WTC11 (cell line): Measurements from ENCODE around the gene ZNF561. TPM values are rescaled to one million over a fixed set of nuclear protein-coding genes. Genes with fewer than 3 reads are reported as not detected.

Experiments used
- ATAC-seq: fragments of 200-7000 bp; cut with Tn5 transposase; 2 replicates; pipeline ENCODE4 v1.10.0; 2021; ENCODE audit warnings: mild to moderate bottlenecking, moderate library complexity
- CTCF ChIA-PET: fragments of 300-600 bp; sonication (Branson Sonifier 250); formaldehyde crosslinking; loops from one replicate; lab custom pipeline; 2021; ENCODE audit warnings: antibody characterized with exemption; lab: Charles Lee
- POLR2A ChIA-PET: fragments of 350-600 bp; sonication (Branson Sonifier 250); formaldehyde crosslinking; loops from one replicate; lab custom pipeline; 2021; ENCODE audit warnings: antibody characterized with exemption; lab: Charles Lee
- DNase-seq: peaks from one replicate; pipeline ENCODE4 v3.0.0; 2021; ENCODE audit warnings: low spot score
- H3K27ac Mint-ChIP-seq: 2 replicates; pipeline ENCODE4 v1.8.0; 2021; ENCODE audit warnings: mixed read lengths
- H3K27me3 Mint-ChIP-seq: 2 replicates; pipeline ENCODE4 v1.8.0; 2021; ENCODE audit warnings: low read depth, mild to moderate bottlenecking, moderate library complexity, mixed read lengths
- H3K36me3 Mint-ChIP-seq: 2 replicates; pipeline ENCODE4 v1.8.0; 2021; ENCODE audit warnings: mixed read lengths
- H3K4me1 Mint-ChIP-seq: 2 replicates; pipeline ENCODE4 v1.8.0; 2022; ENCODE audit warnings: mixed read lengths
- H3K4me3 Mint-ChIP-seq: 2 replicates; pipeline ENCODE4 v1.8.0; 2021; ENCODE audit warnings: mild to moderate bottlenecking, moderate library complexity, mixed read lengths
- H3K9me3 Mint-ChIP-seq: 2 replicates; pipeline ENCODE4 v1.8.0; 2021; ENCODE audit warnings: mixed read lengths
- ATF1 ChIP-seq: sonication (generic); formaldehyde crosslinking; IDR thresholded peaks from 2 replicates; pipeline ENCODE4 v1.8.1; 2023; ENCODE audit warnings: mild to moderate bottlenecking, moderate library complexity, missing genetic modification reagents
- ATF2 ChIP-seq: sonication (generic); formaldehyde crosslinking; IDR thresholded peaks from 2 replicates; pipeline ENCODE4 v1.8.1; 2022; ENCODE audit warnings: low read depth, missing genetic modification reagents, borderline replicate concordance
- CDX4 ChIP-seq: fragments of 250-450 bp; sonication (Bioruptor Pico); IDR thresholded peaks from 2 replicates; pipeline ENCODE4 v1.9.0; 2021; ENCODE audit warnings: moderate library complexity, mild to moderate bottlenecking, inconsistent platforms, borderline replicate concordance
- EMX1 ChIP-seq: fragments of 250-450 bp; sonication (Bioruptor Pico); IDR thresholded peaks from 2 replicates; pipeline ENCODE4 v1.8.0; 2021; ENCODE audit warnings: mild to moderate bottlenecking
- FOXP1 ChIP-seq: sonication (generic); formaldehyde crosslinking; IDR thresholded peaks from 2 replicates; pipeline ENCODE4 v1.8.0; 2022; ENCODE audit warnings: missing genetic modification reagents, mild to moderate bottlenecking, moderate library complexity, borderline replicate concordance
- JUN ChIP-seq: sonication (generic); formaldehyde crosslinking; IDR thresholded peaks from 2 replicates; pipeline ENCODE4 v1.8.0; 2023; ENCODE audit warnings: mild to moderate bottlenecking, missing genetic modification reagents
- KAT7 ChIP-seq: sonication (generic); formaldehyde crosslinking; IDR thresholded peaks from 2 replicates; pipeline ENCODE4 v1.8.1; 2023; ENCODE audit warnings: missing genetic modification reagents, mild to moderate bottlenecking, borderline replicate concordance
- MLX ChIP-seq: sonication (generic); formaldehyde crosslinking; IDR thresholded peaks from 2 replicates; pipeline ENCODE4 v1.8.1; 2023; ENCODE audit warnings: mild to moderate bottlenecking, missing genetic modification reagents, moderate library complexity
- NFE2L1 ChIP-seq: sonication (generic); formaldehyde crosslinking; IDR thresholded peaks from 2 replicates; pipeline ENCODE4 v1.8.1; 2023; ENCODE audit warnings: missing genetic modification reagents
- NFYB ChIP-seq: sonication (generic); formaldehyde crosslinking; conservative IDR thresholded peaks from 2 replicates; pipeline ENCODE4 v1.8.0; 2022; ENCODE audit warnings: low read depth, missing genetic modification reagents
- NR1H2 ChIP-seq: sonication (generic); formaldehyde crosslinking; IDR thresholded peaks from 2 replicates; pipeline ENCODE4 v1.9.0; 2021; ENCODE audit warnings: mild to moderate bottlenecking, moderate library complexity, missing genetic modification reagents
- NR3C1 ChIP-seq: sonication (generic); formaldehyde crosslinking; conservative IDR thresholded peaks from 2 replicates; pipeline ENCODE4 v1.8.1; 2023; ENCODE audit warnings: low read depth, mild to moderate bottlenecking, missing genetic modification reagents
- RELA ChIP-seq: sonication (generic); formaldehyde crosslinking; IDR thresholded peaks from 2 replicates; pipeline ENCODE4 v1.8.1; 2022; ENCODE audit warnings: missing genetic modification reagents, mild to moderate bottlenecking, borderline replicate concordance
- STAT6 ChIP-seq: sonication (generic); formaldehyde crosslinking; conservative IDR thresholded peaks from 2 replicates; pipeline ENCODE4 v1.8.1; 2023; ENCODE audit warnings: mild to moderate bottlenecking, low read depth, missing genetic modification reagents, moderate library complexity
- ZBTB21 ChIP-seq: sonication (generic); formaldehyde crosslinking; IDR thresholded peaks from 2 replicates; pipeline ENCODE4 v1.8.1; 2023; ENCODE audit warnings: mild to moderate bottlenecking, missing genetic modification reagents, borderline replicate concordance
- ZNF138 ChIP-seq: sonication (generic); formaldehyde crosslinking; conservative IDR thresholded peaks from 2 replicates; pipeline ENCODE4 v1.8.1; 2022; ENCODE audit warnings: mild to moderate bottlenecking, moderate library complexity, missing genetic modification reagents
- ZNF317 ChIP-seq: sonication (generic); formaldehyde crosslinking; IDR thresholded peaks from 2 replicates; pipeline ENCODE4 v1.8.1; 2023; ENCODE audit warnings: low read depth, mild to moderate bottlenecking, moderate library complexity, missing genetic modification reagents, borderline replicate concordance
- ZNF396 ChIP-seq: fragments of 250-450 bp; sonication (Bioruptor Pico); IDR thresholded peaks from 2 replicates; pipeline ENCODE4 v1.8.0; 2021; ENCODE audit warnings: mild to moderate bottlenecking, moderate library complexity, borderline replicate concordance
- ZNF425 ChIP-seq: fragments of 250-450 bp; sonication (Bioruptor Pico); conservative IDR thresholded peaks from 2 replicates; pipeline ENCODE4 v1.9.0; 2021; ENCODE audit warnings: mild to moderate bottlenecking
- ZSCAN18 ChIP-seq: fragments of 250-450 bp; sonication (Bioruptor Pico); IDR thresholded peaks from 2 replicates; pipeline ENCODE4 v2.1.2; 2022; ENCODE audit warnings: mild to moderate bottlenecking, moderate library complexity
- total RNA-seq: library from RNA; stranded (reverse); gene quantifications from 3 replicates; pipeline ENCODE4 v1.2.3, GENCODE V29; 2021
- TF ChIP-seq, protein P1 (sequence below): sonication (generic); formaldehyde crosslinking; IDR thresholded peaks from 2 replicates; pipeline ENCODE4 v1.8.0; 2022; ENCODE audit warnings: mild to moderate bottlenecking, missing genetic modification reagents
- TF ChIP-seq, protein P2 (sequence below): sonication (generic); formaldehyde crosslinking; IDR thresholded peaks from 2 replicates; pipeline ENCODE4 v1.8.0; 2023; ENCODE audit warnings: mild to moderate bottlenecking, missing genetic modification reagents

The ZNF561 gene
- total RNA-seq, 1 experiment from 2014 or later: 67.9 TPM

DNA sequence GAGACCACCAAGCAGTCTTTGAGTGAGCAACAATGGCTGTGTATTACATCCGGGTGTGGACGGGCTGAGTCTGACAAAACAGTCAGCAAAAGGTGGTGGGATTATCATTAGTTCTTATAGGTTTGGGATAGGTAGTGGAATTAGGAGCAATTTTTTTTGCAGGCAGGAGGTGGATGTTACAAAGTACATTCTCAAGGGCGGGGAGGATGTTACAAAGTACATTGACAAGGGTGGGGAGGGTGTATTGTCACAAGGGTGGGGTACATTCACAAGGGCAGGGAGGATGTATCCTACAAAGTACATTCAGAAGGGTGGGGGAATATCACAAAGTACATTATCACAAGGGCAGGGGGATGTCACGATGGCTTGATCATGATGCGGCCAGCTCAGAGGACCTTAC lies 15.0 kb upstream of the ZNF561 start:
- Mint-ChIP-seq H3K27me3 (no peaks in the 10 kb centered on the region), H3K27ac (no peak overlapping the region), H3K4me1 (no peaks in the 10 kb centered on the region)
- POLR2A ChIA-PET: no interaction called here
- no peak for TF ChIP-seq FOXP1
- no peak for TF ChIP-seq ZNF396
- no peak for TF ChIP-seq ZNF138 (CRISPR knock-in tag)
- no peak for TF ChIP-seq ZNF425 (CRISPR knock-in tag)
- TF ChIP-seq, protein P1, sequence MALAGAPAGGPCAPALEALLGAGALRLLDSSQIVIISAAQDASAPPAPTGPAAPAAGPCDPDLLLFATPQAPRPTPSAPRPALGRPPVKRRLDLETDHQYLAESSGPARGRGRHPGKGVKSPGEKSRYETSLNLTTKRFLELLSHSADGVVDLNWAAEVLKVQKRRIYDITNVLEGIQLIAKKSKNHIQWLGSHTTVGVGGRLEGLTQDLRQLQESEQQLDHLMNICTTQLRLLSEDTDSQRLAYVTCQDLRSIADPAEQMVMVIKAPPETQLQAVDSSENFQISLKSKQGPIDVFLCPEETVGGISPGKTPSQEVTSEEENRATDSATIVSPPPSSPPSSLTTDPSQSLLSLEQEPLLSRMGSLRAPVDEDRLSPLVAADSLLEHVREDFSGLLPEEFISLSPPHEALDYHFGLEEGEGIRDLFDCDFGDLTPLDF (CRISPR knock-in tag): no peak
- no peak for TF ChIP-seq MLX
- no peak for TF ChIP-seq RELA (CRISPR knock-in tag)
- no peak for TF ChIP-seq NFE2L1 (CRISPR knock-in tag)
- TF ChIP-seq CDX4 (CRISPR knock-in tag): no peak
- no peak for TF ChIP-seq NFYB (CRISPR knock-in tag)
- no peak for TF ChIP-seq ATF2 (CRISPR knock-in tag)
- no peak for TF ChIP-seq ZBTB21 (CRISPR knock-in tag)
- TF ChIP-seq NR1H2: no peak
- no peak for TF ChIP-seq ATF1 (CRISPR knock-in tag)
- no peak for TF ChIP-seq NR3C1 (CRISPR knock-in tag)
- TF ChIP-seq, all 79 proteins: peak for 0
- Mint-ChIP-seq H3K9me3 (peaks cover 10% of the 10 kb centered on the region), H3K4me3 (no peak overlapping the region), H3K36me3 (peaks cover 22% of the 10 kb centered on the region)
- ATAC-seq: no peak
- CTCF ChIA-PET: no interaction called here
- no peak for DNase-seq

- ChIA-PET POLR2A (no interaction called here), CTCF (interaction anchor here (1.0 to 1.1 kb wide), 2 partner anchors 141 to 207 kb away, joined by 3 to 4 read pairs; partner anchors contain the start of genes PIN1 and ZNF846)
- Mint-ChIP-seq H3K27ac (peak overlapping the region; percentile 44; the same call in 1 of the 2 replicates), H3K9me3 (no peaks in the 10 kb centered on the region), H3K36me3 (peaks cover 15% of the 10 kb centered on the region), H3K4me3 (no peak overlapping the region), H3K27me3 (no peaks in the 10 kb centered on the region), H3K4me1 (peaks cover 22% of the 10 kb centered on the region)
- ATAC-seq: no peak
- no peak for DNase-seq
- TF ChIP-seq ZNF317 (CRISPR knock-in tag): no peak
- no peak for TF ChIP-seq STAT6 (CRISPR knock-in tag)
- no peak for TF ChIP-seq KAT7 (CRISPR knock-in tag)
- no peak for TF ChIP-seq EMX1 (CRISPR knock-in tag)
- TF ChIP-seq JUN (CRISPR knock-in tag): no peak
- TF ChIP-seq, protein P2, sequence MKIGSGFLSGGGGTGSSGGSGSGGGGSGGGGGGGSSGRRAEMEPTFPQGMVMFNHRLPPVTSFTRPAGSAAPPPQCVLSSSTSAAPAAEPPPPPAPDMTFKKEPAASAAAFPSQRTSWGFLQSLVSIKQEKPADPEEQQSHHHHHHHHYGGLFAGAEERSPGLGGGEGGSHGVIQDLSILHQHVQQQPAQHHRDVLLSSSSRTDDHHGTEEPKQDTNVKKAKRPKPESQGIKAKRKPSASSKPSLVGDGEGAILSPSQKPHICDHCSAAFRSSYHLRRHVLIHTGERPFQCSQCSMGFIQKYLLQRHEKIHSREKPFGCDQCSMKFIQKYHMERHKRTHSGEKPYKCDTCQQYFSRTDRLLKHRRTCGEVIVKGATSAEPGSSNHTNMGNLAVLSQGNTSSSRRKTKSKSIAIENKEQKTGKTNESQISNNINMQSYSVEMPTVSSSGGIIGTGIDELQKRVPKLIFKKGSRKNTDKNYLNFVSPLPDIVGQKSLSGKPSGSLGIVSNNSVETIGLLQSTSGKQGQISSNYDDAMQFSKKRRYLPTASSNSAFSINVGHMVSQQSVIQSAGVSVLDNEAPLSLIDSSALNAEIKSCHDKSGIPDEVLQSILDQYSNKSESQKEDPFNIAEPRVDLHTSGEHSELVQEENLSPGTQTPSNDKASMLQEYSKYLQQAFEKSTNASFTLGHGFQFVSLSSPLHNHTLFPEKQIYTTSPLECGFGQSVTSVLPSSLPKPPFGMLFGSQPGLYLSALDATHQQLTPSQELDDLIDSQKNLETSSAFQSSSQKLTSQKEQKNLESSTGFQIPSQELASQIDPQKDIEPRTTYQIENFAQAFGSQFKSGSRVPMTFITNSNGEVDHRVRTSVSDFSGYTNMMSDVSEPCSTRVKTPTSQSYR (CRISPR knock-in tag): no peak
- no peak for TF ChIP-seq FOXP1
- TF ChIP-seq ZSCAN18: no peak
Measured at GRCh38 chr19:9627856-9628255, 6.8 kb upstream of the ZNF561 start.
